ENCODE results near the gene NCOA1.

DNA sequence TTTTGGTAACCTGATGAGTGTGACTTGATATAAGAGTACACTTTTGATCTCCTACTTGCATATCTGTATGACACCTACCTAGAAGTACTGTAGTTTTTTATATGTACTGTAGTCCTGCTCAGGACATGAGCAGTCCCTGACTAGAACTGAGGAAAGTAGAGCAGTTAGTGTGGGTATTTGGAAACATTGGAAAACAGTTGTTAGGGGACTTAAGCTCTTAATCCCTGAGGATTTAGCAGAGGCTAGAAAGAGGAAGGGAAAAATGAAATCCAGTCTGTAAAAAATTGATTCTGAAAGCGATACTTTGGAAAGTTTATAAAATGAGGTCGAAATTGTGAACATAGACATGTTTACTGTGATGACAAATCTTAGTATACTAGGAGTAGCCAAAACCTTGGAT is 125.6 kb downstream of the NCOA1 start:
- TF ChIP-seq CTCF (IDR thresholded peaks at IDR 0.05; ENCODE audit: low read length) (no peak), EZH2 (IDR thresholded peaks at IDR 0.05; ENCODE audit: borderline replicate concordance, low read length) (no peak)
